Fibroblast of the conjunctiva (primary cell): ENCODE results near the gene GAB3.
"Not testable (repeated sequence)": the region's sequence is repeated elsewhere in the genome, so short reads cannot be mapped to it uniquely, and the experiment has no call there.

Experiments
- DNase-seq: peaks from one replicate; pipeline ENCODE4 v3.0.0-alpha.2; 2010; ENCODE audit warnings: low read depth

Gene GAB3

GRCh38 chrX:154719132-154719675, 31.7 kb downstream of the GAB3 start:
- no peak for DNase-seq

- DNase-seq: no peak
Observed at GRCh38 chrX:154718616-154719015, 32.3 kb downstream of the GAB3 start.

GRCh38 chrX:154717824-154718223, 33.1 kb downstream of the GAB3 start:
- DNase-seq: no peak

- DNase-seq: no peak
Observed at GRCh38 chrX:154715825-154716224, 35.1 kb downstream of the GAB3 start.

- no peak for DNase-seq
Observed at GRCh38 chrX:154714925-154715324, 36.0 kb downstream of the GAB3 start.

- DNase-seq: no peak
Observed at GRCh38 chrX:154712781-154713740, 37.8 kb downstream of the GAB3 start.

- DNase-seq: no peak
Observed at GRCh38 chrX:154711264-154711663, 39.6 kb downstream of the GAB3 start.

GRCh38 chrX:154710309-154710708, 40.6 kb downstream of the GAB3 start:
- no peak for DNase-seq

GRCh38 chrX:154698630-154699248, 52.1 kb downstream of the GAB3 start:
- no peak for DNase-seq

- DNase-seq: peak; percentile 8
Observed at GRCh38 chrX:154696676-154697045, 54.2 kb downstream of the GAB3 start.

GRCh38 chrX:154695911-154696675, 54.8 kb downstream of the GAB3 start:
- DNase-seq: peak; percentile 65

- DNase-seq: no peak
Observed at GRCh38 chrX:154693394-154693793, 57.5 kb downstream of the GAB3 start.

- not testable (repeated sequence) for DNase-seq
Observed at GRCh38 chrX:154690438-154690837, 60.4 kb downstream of the GAB3 start.

GRCh38 chrX:154672084-154672483, 78.8 kb downstream of the GAB3 start:
- not testable (repeated sequence) for DNase-seq

- not testable (repeated sequence) for DNase-seq
Observed at GRCh38 chrX:154670848-154671247, 80.0 kb downstream of the GAB3 start.

- DNase-seq: no peak
Observed at GRCh38 chrX:154661899-154662298, 89.0 kb downstream of the GAB3 start.

GRCh38 chrX:154661170-154661569, 89.7 kb downstream of the GAB3 start:
- DNase-seq: no peak

- no peak for DNase-seq
Observed at GRCh38 chrX:154660541-154660940, 90.3 kb downstream of the GAB3 start.

GRCh38 chrX:154658957-154659356, 91.9 kb downstream of the GAB3 start:
- no peak for DNase-seq

- DNase-seq: no peak
Observed at GRCh38 chrX:154658187-154658586, 92.7 kb downstream of the GAB3 start.

GRCh38 chrX:154657226-154657805, 93.6 kb downstream of the GAB3 start:
- DNase-seq: no peak

- DNase-seq: no peak
Observed at GRCh38 chrX:154655786-154656185, 95.1 kb downstream of the GAB3 start.
